Thyroid gland (tissue), 4 donors: ENCODE data around the gene PCDH20.

Experiments used
- CTCF ChIP-seq, 6 experiments: fragments of 200-600 bp in 3 of 6; fragments of 450-650 bp in 3 of 6; sonication (generic) in 3 of 6; IDR thresholded peaks; one replicate each; pipeline ENCODE4 v1.5.1; 2016 to 2019; ENCODE audit warnings: antibody characterized with exemption in 6 of 6, mild to moderate bottlenecking in 2 of 6, inconsistent platforms in 1 of 6, moderate library complexity in 1 of 6
- POLR2A ChIP-seq, 2 donors: fragments of 450-650 bp; IDR thresholded peaks; one replicate each; pipeline ENCODE4 v1.6.1; 2017; ENCODE audit warnings: antibody characterized with exemption in 2 of 2, mild to moderate bottlenecking in 2 of 2, moderate library complexity in 1 of 2

GRCh38 chr13:61383111-61383510 lies 32.5 kb downstream of the PCDH20 start:
- no peak for TF ChIP-seq CTCF (IDR thresholded peaks at IDR 0.05)
- no peak for TF ChIP-seq POLR2A (IDR thresholded peaks at IDR 0.05)
